Naive B cell (primary cell): ENCODE data around the gene DDAH1. TPM values are rescaled to one million over a fixed set of nuclear protein-coding genes. Genes with fewer than 3 reads are reported as not detected.

Source experiments
- ATAC-seq, 2 donors: fragments of 150-1000 bp; cut with Tn5 transposase; 2 replicates each; pipeline ENCODE4 v1.10.0; 2021; ENCODE audit warnings: low read depth in 2 of 2, mild to moderate bottlenecking in 2 of 2, moderate library complexity in 2 of 2
- DNase-seq: peaks from one replicate; pipeline ENCODE4 v3.0.0; 2022
- H3K27ac Mint-ChIP-seq, 6 donors: one replicate each; pipeline ENCODE4 v1.8.0; 2020 to 2022; ENCODE audit warnings: mild to moderate bottlenecking in 6 of 6, mixed read lengths in 6 of 6, moderate library complexity in 5 of 6, inconsistent platforms in 2 of 6
- H3K27me3 Mint-ChIP-seq, 3 donors: one replicate each; pipeline ENCODE4 v1.8.0; 2021 to 2022; ENCODE audit warnings: mixed read lengths in 3 of 3, mild to moderate bottlenecking in 1 of 3
- H3K36me3 Mint-ChIP-seq, 2 donors: one replicate each; pipeline ENCODE4 v1.8.0; 2020 to 2022; ENCODE audit warnings: mixed read lengths in 2 of 2, inconsistent platforms in 1 of 2, mild to moderate bottlenecking in 1 of 2
- H3K4me1 Mint-ChIP-seq, 3 donors: one replicate each; pipeline ENCODE4 v1.8.0; 2020 to 2022; ENCODE audit warnings: mixed read lengths in 3 of 3, inconsistent platforms in 1 of 3, mild to moderate bottlenecking in 1 of 3, moderate library complexity in 1 of 3
- H3K4me3 Mint-ChIP-seq, 8 donors: one replicate each; pipeline ENCODE4 v1.8.0; 2020 to 2022; ENCODE audit warnings: mild to moderate bottlenecking in 8 of 8, mixed read lengths in 8 of 8, moderate library complexity in 8 of 8, inconsistent platforms in 2 of 8
- H3K9me3 Mint-ChIP-seq, 7 donors: one replicate each; pipeline ENCODE4 v1.8.0; 2020 to 2022; ENCODE audit warnings: mixed read lengths in 7 of 7, mild to moderate bottlenecking in 5 of 7, inconsistent platforms in 2 of 7, moderate library complexity in 1 of 7
- polyA plus RNA-seq, 6 donors: library from polyadenylated mRNA; unstranded; fragments of 300-500 nt; fragmentation: Illumina TruSeq; gene quantifications; one replicate each; pipeline ENCODE4 v1.2.3, GENCODE V29; 2021; ENCODE audit warnings: low read depth in 6 of 6

Gene DDAH1
- polyA plus RNA-seq, 6 donors from 2014 or later, result 0.07 to 0.40 (median 0.18) TPM; not detected in 2

DNA sequence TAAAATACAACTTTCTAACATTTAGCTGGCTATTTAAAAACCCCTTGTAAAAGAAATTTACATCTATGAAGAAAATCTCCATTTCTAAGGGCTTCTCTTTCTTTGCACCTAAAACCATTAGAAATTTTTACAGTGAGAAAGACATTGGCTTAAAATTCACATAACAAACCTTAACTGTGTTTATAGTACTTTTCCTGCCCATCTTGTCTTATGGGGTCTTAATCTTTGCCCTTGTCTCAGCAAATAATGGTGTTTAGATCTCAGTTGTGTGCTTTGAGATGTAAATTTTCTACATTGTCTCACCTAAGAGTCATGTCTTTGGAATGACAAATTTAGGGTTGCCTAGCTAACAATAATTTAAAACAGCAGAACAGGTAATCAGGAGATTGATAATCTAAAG is 71.5 kb downstream of the DDAH1 start:
- Mint-ChIP-seq H3K36me3 (peaks cover 0 to 4% of the 10 kb centered on the region in 2 donors), H3K27me3 (no peaks in the 10 kb centered on the region), H3K4me3 (no peak overlapping the region), H3K27ac (peak overlapping the region in 1 of 6 donors; percentile 56), H3K9me3 (no peaks in the 10 kb centered on the region), H3K4me1 (no peaks in the 10 kb centered on the region)
- ATAC-seq, result no peak
- no peak for DNase-seq

DNA sequence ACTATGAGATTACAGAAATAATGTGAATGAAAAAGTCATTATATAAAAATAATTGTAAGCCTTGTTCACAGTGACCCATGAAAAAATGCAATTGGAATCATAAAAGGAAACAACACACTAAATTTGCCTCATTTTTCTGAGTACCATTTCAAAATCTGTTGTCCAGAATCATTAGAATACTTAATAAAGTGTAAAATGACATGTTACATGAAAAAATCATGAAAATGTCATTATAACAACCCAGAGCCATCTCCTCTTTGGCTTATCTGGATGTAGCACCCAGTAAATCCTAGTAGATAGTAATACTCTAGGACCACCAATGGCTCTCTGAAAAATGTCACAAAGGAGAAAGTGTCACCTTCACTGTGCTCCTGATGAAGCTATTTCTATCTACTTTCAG is 76.5 kb downstream of the DDAH1 start:
- Mint-ChIP-seq H3K9me3 (peaks cover 3 to 26% (median 11%) of the 10 kb centered on the region in 7 donors), H3K4me1 (no peaks in the 10 kb centered on the region), H3K36me3 (peaks cover 6 to 25% of the 10 kb centered on the region in 2 donors), H3K27ac (no peak overlapping the region), H3K4me3 (no peak overlapping the region), H3K27me3 (peaks cover 0 to 6% (median 0%) of the 10 kb centered on the region in 3 donors)
- no peak for DNase-seq
- ATAC-seq, result no peak

DNA sequence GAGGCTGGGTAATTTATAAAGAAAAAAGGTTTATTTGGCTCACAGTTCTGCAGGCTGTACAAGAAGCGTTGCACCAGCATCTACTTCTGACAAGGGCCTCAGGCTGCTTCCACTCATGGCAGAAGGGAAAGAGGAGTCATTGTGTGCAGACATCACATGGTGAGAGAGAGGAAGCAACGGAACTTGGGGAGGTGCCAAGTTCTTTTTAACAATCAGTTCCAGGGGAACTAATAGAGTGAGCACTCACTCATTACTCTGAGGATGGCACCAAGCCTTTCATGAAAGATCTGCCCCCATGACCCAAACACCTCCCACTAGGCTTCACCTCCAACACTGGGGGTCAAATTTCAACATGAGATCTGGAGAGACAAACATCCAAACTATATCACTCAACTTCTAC is 77.2 kb downstream of the DDAH1 start:
- peaks cover 12 to 31% of the 10 kb centered on the region in 2 donors for H3K36me3 Mint-ChIP-seq
- ATAC-seq, result no peak
- H3K4me1 Mint-ChIP-seq, result no peaks in the 10 kb centered on the region
- no peak for DNase-seq
- H3K27ac Mint-ChIP-seq, result no peak overlapping the region
- H3K4me3 Mint-ChIP-seq, result peak overlapping the region in 1 of 8 donors; percentile 0
- H3K9me3 Mint-ChIP-seq, result peaks cover 10 to 33% (median 14%) of the 10 kb centered on the region in 7 donors
- peaks cover 0 to 6% (median 0%) of the 10 kb centered on the region in 3 donors for H3K27me3 Mint-ChIP-seq

DNA sequence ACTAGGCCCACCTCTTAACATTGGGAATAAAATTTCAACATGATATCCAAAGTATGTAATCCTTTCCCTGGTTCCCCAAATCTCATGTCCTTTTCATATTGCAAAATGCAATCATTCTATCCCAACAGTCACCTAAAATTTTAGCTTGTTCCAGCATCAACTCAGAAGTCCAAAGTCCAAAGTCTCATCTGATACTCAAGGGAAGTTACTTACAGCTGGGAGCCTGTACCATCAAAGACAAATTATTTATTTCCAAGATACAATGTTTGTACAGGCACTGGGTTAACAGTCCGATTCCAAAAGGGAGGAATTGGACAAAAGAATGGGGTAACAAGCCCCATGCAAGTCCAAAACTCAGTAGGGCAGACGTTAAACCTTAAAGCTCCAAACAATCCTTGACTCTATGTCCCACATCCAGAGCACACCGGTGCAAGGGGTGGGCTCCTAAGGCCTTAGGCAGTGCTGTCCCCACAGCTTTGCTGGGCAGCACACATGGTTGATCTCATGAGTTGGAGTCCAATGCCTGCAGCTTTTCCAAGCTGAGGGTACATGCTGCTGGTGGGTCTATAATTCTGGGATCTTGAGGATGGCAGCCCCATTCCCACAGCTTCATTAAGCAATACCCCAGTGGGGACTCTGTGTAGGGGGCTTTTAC is 78.8 kb downstream of the DDAH1 start:
- Mint-ChIP-seq H3K4me3 (peak overlapping the region in 1 of 8 donors; percentile 36), H3K27ac (no peak overlapping the region), H3K27me3 (peaks cover 0 to 6% (median 0%) of the 10 kb centered on the region in 3 donors), H3K9me3 (peaks cover 12 to 46% (median 22%) of the 10 kb centered on the region in 7 donors), H3K36me3 (peaks cover 25 to 44% of the 10 kb centered on the region in 2 donors), H3K4me1 (no peaks in the 10 kb centered on the region)
- ATAC-seq, result no peak
- no peak for DNase-seq

DNA sequence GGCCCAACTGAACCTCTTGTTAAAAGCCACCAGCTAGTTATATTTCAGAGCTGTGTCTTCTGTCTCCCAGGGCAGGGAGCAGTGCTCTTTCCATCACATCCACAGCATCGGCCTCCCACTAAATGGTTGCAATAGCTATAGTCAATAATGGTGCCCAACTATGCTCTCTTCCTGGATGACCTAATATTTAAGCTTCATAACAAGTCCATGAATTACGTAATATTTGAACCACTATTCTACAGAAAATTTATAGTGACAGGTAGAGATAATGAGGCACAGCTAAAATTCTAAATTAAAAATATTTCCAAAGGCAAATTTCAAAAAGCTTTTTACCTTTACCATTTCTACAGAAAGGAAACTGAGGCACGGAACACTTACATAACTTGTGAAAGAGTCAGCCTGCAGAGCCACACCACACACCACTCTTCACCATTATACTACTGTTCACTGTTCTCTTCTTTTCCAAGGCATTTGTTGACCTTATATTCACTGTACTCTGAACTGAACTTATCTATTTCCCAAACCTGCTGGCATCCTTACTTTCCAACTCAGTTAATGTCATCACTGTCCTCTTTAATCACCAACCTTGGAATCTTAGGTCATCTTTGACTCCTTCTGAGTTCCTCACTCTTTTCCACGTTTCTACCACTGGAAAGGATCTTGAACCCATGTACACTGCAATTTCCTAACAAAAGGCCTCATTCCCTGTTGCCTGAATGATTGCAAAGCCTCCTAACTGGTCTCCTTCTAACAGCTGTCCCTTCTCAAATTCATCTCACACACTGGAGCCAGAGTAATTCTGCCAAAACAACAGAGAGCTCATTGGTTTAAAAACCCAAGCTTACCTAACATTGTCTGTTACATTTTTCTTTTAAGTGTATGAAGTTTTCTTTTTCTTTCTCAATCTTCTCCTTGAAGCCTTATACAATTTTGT is 85.5 kb downstream of the DDAH1 start:
- ATAC-seq (no peak), DNase-seq (no peak)
- Mint-ChIP-seq H3K27me3 (peaks cover 0 to 6% (median 0%) of the 10 kb centered on the region in 3 donors), H3K9me3 (peaks cover 4 to 22% (median 10%) of the 10 kb centered on the region in 7 donors), H3K4me3 (no peak overlapping the region), H3K4me1 (no peaks in the 10 kb centered on the region), H3K27ac (no peak overlapping the region), H3K36me3 (peaks cover 30 to 33% of the 10 kb centered on the region in 2 donors)

DNA sequence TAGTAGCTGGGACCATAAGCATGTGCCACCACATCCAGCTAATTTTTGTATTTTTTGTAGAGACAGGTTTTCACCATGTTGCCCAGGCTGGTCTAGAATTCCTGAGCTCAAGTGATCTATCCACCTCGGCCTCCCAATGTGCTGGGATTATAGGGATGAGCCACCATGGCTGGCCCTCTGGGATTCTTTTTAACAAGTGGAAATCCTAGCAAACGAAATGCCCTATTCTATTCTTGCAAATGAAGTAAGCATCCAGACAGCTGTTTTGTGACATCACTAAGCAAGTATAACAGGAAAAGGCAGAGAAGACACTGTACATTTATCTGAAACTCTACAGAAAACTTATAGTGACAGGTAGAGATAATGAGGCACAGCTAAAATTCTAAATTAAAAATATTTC is 86.4 kb downstream of the DDAH1 start:
- ATAC-seq (no peak), DNase-seq (no peak)
- no peak overlapping the region for H3K27ac Mint-ChIP-seq
- H3K4me3 Mint-ChIP-seq, result no peak overlapping the region
- H3K36me3 Mint-ChIP-seq, result peaks cover 30 to 33% of the 10 kb centered on the region in 2 donors
- H3K9me3 Mint-ChIP-seq, result peaks cover 4 to 21% (median 10%) of the 10 kb centered on the region in 7 donors
- peaks cover 0 to 2% (median under 1%) of the 10 kb centered on the region in 3 donors for H3K4me1 Mint-ChIP-seq
- no peaks in the 10 kb centered on the region for H3K27me3 Mint-ChIP-seq

DNA sequence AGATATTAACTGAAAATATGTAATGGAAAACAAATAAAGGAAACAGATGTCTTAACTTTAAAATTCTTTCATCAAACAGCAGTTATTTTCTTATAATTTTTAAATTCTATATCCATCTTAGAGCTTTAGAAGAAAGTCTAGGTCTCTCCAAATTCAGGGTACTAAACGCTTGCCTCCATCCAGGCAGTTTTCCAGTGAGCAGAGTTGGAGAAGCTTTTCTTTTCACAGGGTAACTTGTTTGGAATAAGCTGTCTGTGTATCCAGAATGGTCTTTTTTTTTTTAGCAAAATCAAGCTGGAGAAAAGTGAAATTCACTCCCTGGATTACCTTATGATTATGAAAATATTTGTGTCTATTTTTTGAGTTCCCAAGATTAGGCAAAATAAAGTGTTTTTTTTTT is 88.6 kb downstream of the DDAH1 start:
- Mint-ChIP-seq H3K4me3 (no peak overlapping the region), H3K9me3 (peaks cover 0 to 2% (median 0%) of the 10 kb centered on the region in 7 donors), H3K27ac (no peak overlapping the region), H3K4me1 (peaks cover 0 to 7% (median 4%) of the 10 kb centered on the region in 3 donors), H3K27me3 (no peaks in the 10 kb centered on the region), H3K36me3 (peaks cover 11 to 14% of the 10 kb centered on the region in 2 donors)
- no peak for DNase-seq
- ATAC-seq, result no peak

DNA sequence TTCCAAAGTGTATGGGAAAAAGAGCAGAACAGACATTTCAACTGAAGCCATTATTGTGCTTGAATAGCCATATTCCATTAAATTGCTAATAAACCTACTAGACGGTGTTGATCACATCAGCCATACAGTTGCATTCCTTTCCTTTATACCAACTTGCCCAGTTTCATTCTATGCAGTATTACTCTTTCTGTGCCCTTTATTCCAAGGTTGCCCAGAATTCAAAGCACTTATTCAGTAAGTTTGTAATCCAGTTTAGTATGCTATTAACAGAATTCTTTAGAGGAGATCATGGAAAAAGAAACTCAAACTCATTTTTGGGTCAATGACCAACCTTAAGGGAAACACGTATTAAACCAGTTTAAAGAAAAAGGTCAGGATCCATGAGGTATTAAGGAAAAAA is 89.5 kb downstream of the DDAH1 start:
- DNase-seq (no peak), ATAC-seq (no peak)
- Mint-ChIP-seq H3K27ac (no peak overlapping the region), H3K27me3 (no peaks in the 10 kb centered on the region), H3K9me3 (no peaks in the 10 kb centered on the region), H3K4me1 (peaks cover 0 to 7% (median 6%) of the 10 kb centered on the region in 3 donors), H3K4me3 (no peak overlapping the region), H3K36me3 (peaks cover 9 to 11% of the 10 kb centered on the region in 2 donors)

DNA sequence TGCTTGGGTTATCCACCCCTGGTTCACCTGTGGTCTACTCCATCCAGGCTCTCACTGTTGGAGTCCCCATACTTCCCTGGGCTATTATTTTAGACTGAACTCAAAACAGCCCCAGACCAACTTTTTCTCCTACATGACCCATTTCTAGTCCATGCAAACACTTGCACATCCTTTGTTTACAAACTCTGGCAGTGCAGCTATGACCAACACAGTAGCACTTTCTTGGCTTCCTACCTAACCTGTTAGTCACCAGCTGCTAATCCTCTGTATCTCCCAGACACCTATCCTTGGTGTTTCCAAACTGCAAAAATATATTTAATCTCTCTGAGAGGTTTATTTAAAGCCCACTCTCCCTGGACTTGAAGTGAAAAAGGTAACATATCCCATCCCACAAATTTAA is 90.8 kb downstream of the DDAH1 start:
- H3K36me3 Mint-ChIP-seq, result peaks cover 0 to 6% of the 10 kb centered on the region in 2 donors
- ATAC-seq (no peak), DNase-seq (no peak)
- no peaks in the 10 kb centered on the region for H3K9me3 Mint-ChIP-seq
- H3K4me1 Mint-ChIP-seq, result peaks cover 0 to 9% (median 7%) of the 10 kb centered on the region in 3 donors
- no peak overlapping the region for H3K4me3 Mint-ChIP-seq
- H3K27ac Mint-ChIP-seq, result no peak overlapping the region
- H3K27me3 Mint-ChIP-seq, result no peaks in the 10 kb centered on the region

DNA sequence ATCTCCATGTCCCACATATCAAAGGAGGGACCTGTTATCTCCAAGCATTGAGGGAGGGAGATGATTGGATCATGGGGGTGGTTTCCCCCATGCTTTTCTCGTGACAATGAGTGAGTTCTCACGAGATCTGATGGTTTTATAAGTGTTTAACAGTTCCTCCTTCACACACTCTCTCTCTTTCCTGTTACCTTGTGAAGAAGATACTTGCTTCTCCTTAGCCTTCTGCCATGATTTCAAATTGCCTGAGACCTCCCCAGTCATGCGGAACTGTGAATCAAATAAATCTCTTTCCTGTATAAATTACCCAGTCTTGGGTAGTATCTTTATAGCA is 91.6 kb downstream of the DDAH1 start:
- H3K4me3 Mint-ChIP-seq, result no peak overlapping the region
- H3K4me1 Mint-ChIP-seq, result peaks cover 0 to 9% (median 7%) of the 10 kb centered on the region in 3 donors
- no peaks in the 10 kb centered on the region for H3K9me3 Mint-ChIP-seq
- H3K36me3 Mint-ChIP-seq, result peaks cover 0 to 7% of the 10 kb centered on the region in 2 donors
- no peak for ATAC-seq
- no peak for DNase-seq
- no peak overlapping the region for H3K27ac Mint-ChIP-seq
- no peaks in the 10 kb centered on the region for H3K27me3 Mint-ChIP-seq

DNA sequence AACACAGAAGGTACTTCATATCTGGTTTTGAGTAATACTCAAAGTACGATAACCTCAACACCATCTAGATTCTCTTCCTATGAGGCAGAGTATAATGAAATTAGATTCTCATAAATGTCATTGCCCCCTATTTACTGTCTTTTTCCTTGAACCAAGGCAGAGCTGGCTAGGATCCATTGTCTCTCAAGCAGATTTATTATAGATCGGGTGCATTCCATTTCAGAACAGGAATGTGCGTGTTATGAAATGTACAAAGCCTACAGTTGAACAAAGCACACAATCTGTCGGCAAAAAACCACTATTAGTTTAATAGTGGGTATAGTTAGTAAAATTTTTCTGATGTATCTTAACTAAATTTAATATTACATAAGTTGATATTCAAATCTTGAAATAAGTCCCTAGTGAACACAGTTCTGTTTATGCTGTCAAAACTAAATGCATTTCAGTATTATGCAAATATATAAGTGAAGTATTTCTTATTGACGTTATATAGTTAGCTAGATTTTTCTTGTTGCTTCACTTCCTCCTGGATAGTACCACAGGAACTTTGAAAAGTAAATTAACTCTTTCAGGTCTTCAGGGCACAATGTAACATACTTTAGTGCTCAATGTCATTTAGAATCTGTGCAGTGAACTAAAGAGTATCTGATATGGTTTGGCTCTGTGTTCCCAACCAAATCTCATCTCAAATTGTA is 92.1 kb downstream of the DDAH1 start:
- Mint-ChIP-seq H3K27ac (no peak overlapping the region), H3K27me3 (no peaks in the 10 kb centered on the region), H3K4me3 (no peak overlapping the region), H3K9me3 (no peaks in the 10 kb centered on the region), H3K36me3 (peaks cover 0 to 7% of the 10 kb centered on the region in 2 donors), H3K4me1 (peaks cover 0 to 9% (median 7%) of the 10 kb centered on the region in 3 donors)
- ATAC-seq (no peak), DNase-seq (no peak)

DNA sequence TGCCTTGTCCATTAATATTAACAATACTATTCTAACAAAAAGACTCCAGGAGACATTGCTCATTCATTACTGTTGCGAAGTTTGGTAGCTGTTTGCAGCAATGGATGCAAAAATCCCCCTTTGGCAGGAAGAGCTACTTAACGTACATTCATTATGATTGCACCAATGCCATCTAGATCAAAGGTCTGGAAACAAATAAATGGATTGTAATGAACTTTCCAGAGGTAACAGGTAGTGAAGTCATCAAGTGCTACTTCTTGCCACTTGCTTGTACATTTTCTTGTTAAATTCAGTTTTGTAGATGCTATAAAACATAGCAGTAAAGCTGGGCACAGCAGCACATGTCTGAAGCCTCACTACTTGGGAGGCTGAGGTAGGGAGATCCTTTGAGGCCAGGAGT is 93.9 kb downstream of the DDAH1 start:
- Mint-ChIP-seq H3K9me3 (no peaks in the 10 kb centered on the region), H3K27me3 (no peaks in the 10 kb centered on the region), H3K4me3 (no peak overlapping the region), H3K27ac (no peak overlapping the region), H3K4me1 (peaks cover 0 to 9% (median 7%) of the 10 kb centered on the region in 3 donors), H3K36me3 (peaks cover 0 to 7% of the 10 kb centered on the region in 2 donors)
- DNase-seq (no peak), ATAC-seq (no peak)

DNA sequence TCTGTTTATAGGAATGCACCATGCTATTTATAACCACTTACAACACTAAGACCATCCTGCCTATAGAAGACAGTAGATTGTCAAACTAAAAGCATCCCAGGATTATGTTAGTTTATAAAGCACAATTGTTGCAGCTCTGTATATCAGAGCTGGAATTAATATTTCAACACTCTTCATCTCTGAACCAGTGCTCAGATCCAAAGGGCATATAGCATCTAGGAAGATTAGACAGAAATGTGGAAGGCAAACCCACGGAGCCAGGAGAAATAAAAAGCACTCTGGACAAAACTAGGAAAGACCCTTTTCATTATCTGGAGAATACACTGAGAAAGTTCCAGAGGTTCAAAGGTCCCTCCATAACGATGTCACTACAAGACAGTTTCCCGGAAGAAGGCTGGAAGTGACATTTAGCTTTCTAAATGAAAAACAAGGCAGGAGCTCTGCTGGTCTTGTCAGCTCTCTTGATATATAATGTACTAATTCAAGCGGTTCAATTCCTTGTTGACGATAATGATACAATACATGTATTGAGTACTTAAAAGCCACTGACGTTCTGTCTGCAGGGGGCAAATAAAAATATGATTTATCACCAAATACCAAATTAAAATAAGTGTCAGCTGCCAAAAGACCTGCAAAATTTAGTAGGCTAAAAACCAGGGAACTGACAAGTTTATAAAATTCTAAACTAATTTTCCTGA is 96.7 kb downstream of the DDAH1 start:
- Mint-ChIP-seq H3K4me1 (peaks cover 0 to 5% (median 2%) of the 10 kb centered on the region in 3 donors), H3K27ac (peak overlapping the region in 1 of 6 donors; percentile 54), H3K9me3 (no peaks in the 10 kb centered on the region), H3K4me3 (no peak overlapping the region), H3K36me3 (peaks cover 0 to 7% of the 10 kb centered on the region in 2 donors), H3K27me3 (peaks cover 0 to 3% (median 0%) of the 10 kb centered on the region in 3 donors)
- DNase-seq, result no peak
- no peak for ATAC-seq
